CD14-positive monocyte (primary cell): ENCODE measurements around the gene PIK3AP1. TPM values are rescaled to one million over a fixed set of nuclear protein-coding genes. Genes with fewer than 3 reads are reported as not detected.
A peak's percentile ranks its signal among the peaks of the same experiment; 100 is the strongest.

ENCODE experiments used
- DNase-seq, 3 donors: peaks; one replicate each; pipeline ENCODE4 v3.0.0-alpha.2; 2011 to 2022
- H2AFZ ChIP-seq: 2 replicates; pipeline ENCODE4 v1.6.0; 2012; ENCODE audit warnings: mild to moderate bottlenecking, low read depth, low read length, inconsistent platforms; ENCODE audit not compliant: insufficient read depth, poor library complexity, severe bottlenecking
- H3K27ac ChIP-seq, 2 donors: 1 replicate in 1 of 2; 2 replicates in 1 of 2; pipeline ENCODE4 v1.5.1; 2012 to 2013; ENCODE audit warnings: low read length in 2 of 2, control low read depth in 1 of 2, inconsistent platforms in 1 of 2, low read depth in 1 of 2, mild to moderate bottlenecking in 1 of 2
- H3K27me3 ChIP-seq, 2 donors: one replicate each; pipeline versions ENCODE4 v1.6.0 to v1.6.1; 2011 to 2013; ENCODE audit warnings: low read length in 2 of 2; ENCODE audit not compliant: control insufficient read depth in 2 of 2, insufficient read depth in 2 of 2
- H3K36me3 ChIP-seq, 2 donors: replicated peaks in 1 of 2; 1 replicate in 1 of 2; 2 replicates in 1 of 2; pipeline versions ENCODE4 v1.5.1 to v1.6.1; 2012 to 2013; ENCODE audit warnings: low read length in 2 of 2, control low read depth in 1 of 2, inconsistent platforms in 1 of 2, mild to moderate bottlenecking in 1 of 2; ENCODE audit not compliant: insufficient read depth in 2 of 2, control insufficient read depth in 1 of 2
- H3K4me1 ChIP-seq, 2 donors: 1 replicate in 1 of 2; 2 replicates in 1 of 2; pipeline versions ENCODE4 v1.5.1 to v1.6.1; 2012 to 2013; ENCODE audit warnings: low read length in 2 of 2, control low read depth in 1 of 2, inconsistent platforms in 1 of 2, mild to moderate bottlenecking in 1 of 2, moderate library complexity in 1 of 2; ENCODE audit not compliant: insufficient read depth in 2 of 2, control insufficient read depth in 1 of 2
- H3K4me2 ChIP-seq: replicated peaks from 2 replicates; pipeline ENCODE3; 2012; ENCODE audit warnings: low read length, moderate library complexity, mild to moderate bottlenecking; ENCODE audit not compliant: poor library complexity, severe bottlenecking; ENCODE audit errors: extremely low read depth
- H3K4me3 ChIP-seq, 3 experiments: fragments of 200-600 bp in 1 of 3; sonication (generic) in 1 of 3; replicated peaks in 1 of 3; 1 replicate in 2 of 3; 2 replicates in 1 of 3; pipeline ENCODE4 v1.5.1; 2011 to 2013; ENCODE audit warnings: low read length in 3 of 3, mild to moderate bottlenecking in 3 of 3, control low read depth in 2 of 3, low read depth in 2 of 3, inconsistent platforms in 1 of 3, moderate library complexity in 1 of 3
- H3K79me2 ChIP-seq: 2 replicates; pipeline ENCODE4 v1.6.0; 2012; ENCODE audit warnings: mild to moderate bottlenecking, control low read depth, inconsistent platforms, low read length, moderate library complexity; ENCODE audit not compliant: insufficient read depth
- H3K9ac ChIP-seq: 2 replicates; pipeline ENCODE4 v1.6.0; 2017; ENCODE audit warnings: low read length, mild to moderate bottlenecking; ENCODE audit not compliant: insufficient read depth, poor library complexity, severe bottlenecking
- H3K9me3 ChIP-seq, 2 donors: replicated peaks in 1 of 2; 1 replicate in 1 of 2; 2 replicates in 1 of 2; pipeline versions ENCODE4 v1.5.1 to v1.6.1; 2012 to 2013; ENCODE audit warnings: low read length in 2 of 2, control low read depth in 1 of 2; ENCODE audit not compliant: control insufficient read depth in 1 of 2, insufficient read depth in 1 of 2
- H4K20me1 ChIP-seq: 2 replicates; pipeline ENCODE4 v1.6.0; 2012; ENCODE audit warnings: mild to moderate bottlenecking, low read length, control low read depth, moderate library complexity; ENCODE audit not compliant: insufficient read depth
- H3K27ac Mint-ChIP-seq, 7 donors: one replicate each; pipeline ENCODE4 v1.8.0; 2020; ENCODE audit warnings: mild to moderate bottlenecking in 7 of 7, mixed read lengths in 7 of 7, moderate library complexity in 6 of 7, inconsistent platforms in 2 of 7
- H3K27me3 Mint-ChIP-seq, 3 donors: one replicate each; pipeline ENCODE4 v1.8.0; 2021 to 2022; ENCODE audit warnings: low read depth in 3 of 3, mild to moderate bottlenecking in 3 of 3, mixed read lengths in 3 of 3, moderate library complexity in 3 of 3, inconsistent platforms in 1 of 3
- H3K36me3 Mint-ChIP-seq, 2 donors: one replicate each; pipeline ENCODE4 v1.8.0; 2020; ENCODE audit warnings: mixed read lengths in 2 of 2, inconsistent platforms in 1 of 2, mild to moderate bottlenecking in 1 of 2
- H3K4me1 Mint-ChIP-seq: one replicate; pipeline ENCODE4 v1.8.0; 2020; ENCODE audit warnings: mild to moderate bottlenecking, mixed read lengths
- H3K4me3 Mint-ChIP-seq, 2 donors: one replicate each; pipeline ENCODE4 v1.8.0; 2020; ENCODE audit warnings: mild to moderate bottlenecking in 2 of 2, mixed read lengths in 2 of 2, moderate library complexity in 1 of 2
- H3K9me3 Mint-ChIP-seq, 7 donors: one replicate each; pipeline ENCODE4 v1.8.0; 2020 to 2022; ENCODE audit warnings: mixed read lengths in 7 of 7, mild to moderate bottlenecking in 6 of 7, moderate library complexity in 6 of 7, inconsistent platforms in 2 of 7
- WGBS: methylation state at CpG from one replicate; pipeline ENCODE4 v1.1.5; 2013; ENCODE audit warnings: missing lambda C conversion rate; ENCODE audit not compliant: insufficient coverage; 5-methylcytosine and 5-hydroxymethylcytosine counted together
- intact Hi-C, 2 donors: fragments of 100-400 bp; cut with micrococcal nuclease; formaldehyde crosslinking; loops; one replicate each; pipeline versions ENCODE4 v1.15.0 to v1.15.1; 2023
- polyA plus RNA-seq, 3 donors: library from polyadenylated mRNA; depleted of rRNA in 1 of 3; unstranded in 2 of 3; stranded (reverse) in 1 of 3; fragments of 300-500 nt in 2 of 3; fragments of >200 nt in 1 of 3; fragmentation: Illumina TruSeq in 2 of 3; gene quantifications; 1 replicate in 2 of 3; 2 replicates in 1 of 3; pipeline ENCODE4 v1.2.3, GENCODE V29; 2012 to 2021
- TF ChIP-seq, protein P1 (sequence below): fragments of 200-600 bp; IDR thresholded peaks from one replicate; pipeline ENCODE4 v1.8.0; 2022; ENCODE audit warnings: antibody characterized with exemption, mild to moderate bottlenecking

The PIK3AP1 gene
- polyA plus RNA-seq, 3 donors = 95.5 to 157 (median 112) TPM

DNA sequence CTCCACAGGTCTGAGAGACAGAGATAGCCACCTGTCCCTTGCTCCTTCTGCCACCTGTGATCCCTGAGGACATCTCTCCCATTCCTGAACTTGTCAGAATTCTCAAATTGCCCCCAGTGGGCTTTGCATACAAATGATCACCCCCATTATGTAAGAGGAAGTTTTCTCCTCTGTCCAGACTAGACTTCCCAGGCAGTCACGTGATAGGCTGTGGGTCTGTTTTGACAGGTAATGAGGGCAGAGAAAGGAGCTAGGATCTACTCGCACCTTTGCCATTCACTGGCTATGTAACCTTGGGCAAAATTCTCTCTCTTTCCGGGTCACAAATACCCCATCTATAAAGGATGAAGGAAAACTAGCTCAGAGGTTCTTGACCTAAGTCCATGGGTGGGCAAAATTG is 112.1 kb downstream of the PIK3AP1 start:
- Mint-ChIP-seq H3K9me3 (no peaks in the 10 kb centered on the region), H3K36me3 (peaks cover 88 to 91% of the 10 kb centered on the region in 2 donors), H3K4me3 (no peak overlapping the region), H3K4me1 (peaks cover 1% of the 10 kb centered on the region), H3K27ac (peak overlapping the region in 2 of 7 donors; percentile 28 to 80), H3K27me3 (peaks cover 0 to 2% (median 1%) of the 10 kb centered on the region in 3 donors)
- Histone ChIP-seq H3K9me3 (no peaks in the 10 kb centered on the region), H3K27me3 (no peaks in the 10 kb centered on the region), H3K4me1 (no peaks in the 10 kb centered on the region), H3K79me2 (no peaks in the 10 kb centered on the region), H3K4me3 (no peak overlapping the region), H3K4me2 (no peak overlapping the region), H3K27ac (peak overlapping the region in 1 of 2 donors; percentile 10), H4K20me1 (peaks cover 91% of the 10 kb centered on the region), H3K36me3 (peaks cover 93 to 97% of the 10 kb centered on the region in 2 donors), H3K9ac (no peak overlapping the region), H2AFZ (no peak overlapping the region)
- no peak for DNase-seq
- intact Hi-C loops = no loop called here
- WGBS = no CpG with 5 or more reads among the region's 3 CpGs
- TF ChIP-seq, protein P1, sequence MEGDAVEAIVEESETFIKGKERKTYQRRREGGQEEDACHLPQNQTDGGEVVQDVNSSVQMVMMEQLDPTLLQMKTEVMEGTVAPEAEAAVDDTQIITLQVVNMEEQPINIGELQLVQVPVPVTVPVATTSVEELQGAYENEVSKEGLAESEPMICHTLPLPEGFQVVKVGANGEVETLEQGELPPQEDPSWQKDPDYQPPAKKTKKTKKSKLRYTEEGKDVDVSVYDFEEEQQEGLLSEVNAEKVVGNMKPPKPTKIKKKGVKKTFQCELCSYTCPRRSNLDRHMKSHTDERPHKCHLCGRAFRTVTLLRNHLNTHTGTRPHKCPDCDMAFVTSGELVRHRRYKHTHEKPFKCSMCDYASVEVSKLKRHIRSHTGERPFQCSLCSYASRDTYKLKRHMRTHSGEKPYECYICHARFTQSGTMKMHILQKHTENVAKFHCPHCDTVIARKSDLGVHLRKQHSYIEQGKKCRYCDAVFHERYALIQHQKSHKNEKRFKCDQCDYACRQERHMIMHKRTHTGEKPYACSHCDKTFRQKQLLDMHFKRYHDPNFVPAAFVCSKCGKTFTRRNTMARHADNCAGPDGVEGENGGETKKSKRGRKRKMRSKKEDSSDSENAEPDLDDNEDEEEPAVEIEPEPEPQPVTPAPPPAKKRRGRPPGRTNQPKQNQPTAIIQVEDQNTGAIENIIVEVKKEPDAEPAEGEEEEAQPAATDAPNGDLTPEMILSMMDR = no peak

DNA sequence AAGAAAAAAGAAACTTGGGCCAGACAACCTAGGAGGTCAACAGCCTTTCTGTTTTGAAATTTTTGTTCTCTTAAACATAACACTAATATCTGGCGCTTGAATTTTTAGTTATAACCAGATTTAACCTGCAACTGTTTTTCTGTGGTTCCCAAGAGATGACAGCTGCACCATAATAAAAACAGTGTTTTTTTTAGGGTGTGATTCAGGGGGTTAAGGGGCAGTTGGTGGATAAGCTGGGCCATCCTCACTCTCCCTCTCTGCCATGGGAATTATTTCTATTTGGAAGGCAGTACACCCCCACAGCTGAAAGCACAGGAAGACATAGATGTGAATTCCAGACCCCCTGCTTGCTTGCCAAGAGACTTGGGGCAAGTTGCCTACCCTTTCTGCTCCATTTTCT is 113.4 kb downstream of the PIK3AP1 start:
- Histone ChIP-seq H2AFZ (no peak overlapping the region), H3K9me3 (no peaks in the 10 kb centered on the region), H3K4me1 (no peaks in the 10 kb centered on the region), H3K27ac (peak overlapping the region in 1 of 2 donors; percentile 8), H4K20me1 (peaks cover 91% of the 10 kb centered on the region), H3K79me2 (no peaks in the 10 kb centered on the region), H3K27me3 (no peaks in the 10 kb centered on the region), H3K4me3 (no peak overlapping the region), H3K9ac (no peak overlapping the region), H3K36me3 (peaks cover 96 to 100% of the 10 kb centered on the region in 2 donors), H3K4me2 (no peak overlapping the region)
- no CpG with 5 or more reads among the region's 1 CpG for WGBS
- intact Hi-C loops = no loop called here
- peaks cover 1% of the 10 kb centered on the region for H3K4me1 Mint-ChIP-seq
- peaks cover 79 to 92% of the 10 kb centered on the region in 2 donors for H3K36me3 Mint-ChIP-seq
- DNase-seq = no peak
- no peak overlapping the region for H3K27ac Mint-ChIP-seq
- H3K27me3 Mint-ChIP-seq = peaks cover 0 to 3% (median 2%) of the 10 kb centered on the region in 3 donors
- H3K4me3 Mint-ChIP-seq = no peak overlapping the region
- TF ChIP-seq, protein P1 = no peak
- H3K9me3 Mint-ChIP-seq = peaks cover 0 to 1% (median 0%) of the 10 kb centered on the region in 7 donors
